Cardiac muscle cell (in vitro differentiated cells and primary cell): ENCODE data around the gene SMAP1. TPM values are rescaled to one million over a fixed set of nuclear protein-coding genes. Genes with fewer than 3 reads are reported as not detected.

Source experiments
- DNase-seq, 2 donors: peaks; one replicate each; pipeline versions ENCODE4 v3.0.0 to v3.0.0-alpha.2; 2010 to 2017; ENCODE audit warnings: low read depth in 1 of 2, low spot score in 1 of 2
- H3K27ac ChIP-seq: fragments of 200-600 bp; sonication (generic); 2 replicates; pipeline ENCODE4 v1.5.1; 2016
- H3K27me3 ChIP-seq: fragments of 200-600 bp; sonication (generic); 2 replicates; pipeline ENCODE4 v1.6.0; 2016; ENCODE audit warnings: control low read depth
- H3K36me3 ChIP-seq: fragments of 200-600 bp; sonication (generic); 2 replicates; pipeline ENCODE4 v1.5.1; 2016; ENCODE audit warnings: control low read depth
- H3K4me1 ChIP-seq: fragments of 200-600 bp; sonication (generic); 2 replicates; pipeline ENCODE4 v1.8.1; 2017; ENCODE audit warnings: low read depth, mild to moderate bottlenecking, mixed run types
- H3K4me3 ChIP-seq: fragments of 200-600 bp; sonication (generic); 2 replicates; pipeline ENCODE4 v1.5.1; 2016; ENCODE audit warnings: mild to moderate bottlenecking
- H3K9me3 ChIP-seq: fragments of 200-600 bp; sonication (generic); 2 replicates; pipeline ENCODE4 v1.5.1; 2017; ENCODE audit warnings: low read depth, mild to moderate bottlenecking, control low read depth
- CTCF ChIP-seq: IDR thresholded peaks from 2 replicates; pipeline ENCODE4 v1.5.1; 2012; ENCODE audit warnings: low read depth, mild to moderate bottlenecking, low read length
- polyA plus RNA-seq: library from polyadenylated mRNA; unstranded; fragments of >200 nt; fragmentation: Nextera tagmentation; extraction: Ambion mirVana; gene quantifications from 2 replicates; pipeline ENCODE4 v1.2.1, GENCODE V29; 2016
- total RNA-seq: library from RNA; depleted of rRNA; stranded (reverse); fragments of >200 nt; gene quantifications from 2 replicates; pipeline ENCODE4 v1.2.3, GENCODE V29; 2016

The SMAP1 gene
- total and polyA plus RNA-seq, 2 experiments from 2014 or later, result 37.7 to 43.1 TPM

- no peak overlapping the region for H3K4me3 ChIP-seq
- no peaks in the 10 kb centered on the region for H3K36me3 ChIP-seq
- no peaks in the 10 kb centered on the region for H3K9me3 ChIP-seq
- no peak for TF ChIP-seq CTCF
- no peak for DNase-seq
- H3K4me1 ChIP-seq, result peaks cover 11% of the 10 kb centered on the region
- H3K27ac ChIP-seq, result no peak overlapping the region
- no peaks in the 10 kb centered on the region for H3K27me3 ChIP-seq
Measured at GRCh38 chr6:70676821-70677220, 9.1 kb downstream of the SMAP1 start.

GRCh38 chr6:70680396-70680795 lies 12.7 kb downstream of the SMAP1 start:
- no peak overlapping the region for H3K27ac ChIP-seq
- H3K27me3 ChIP-seq, result no peaks in the 10 kb centered on the region
- no peak overlapping the region for H3K4me3 ChIP-seq
- peak in 1 of 2 donors; percentile 15 for DNase-seq
- H3K36me3 ChIP-seq, result no peaks in the 10 kb centered on the region
- H3K9me3 ChIP-seq, result no peaks in the 10 kb centered on the region
- peaks cover 9% of the 10 kb centered on the region for H3K4me1 ChIP-seq
- TF ChIP-seq CTCF, result no peak

DNA sequence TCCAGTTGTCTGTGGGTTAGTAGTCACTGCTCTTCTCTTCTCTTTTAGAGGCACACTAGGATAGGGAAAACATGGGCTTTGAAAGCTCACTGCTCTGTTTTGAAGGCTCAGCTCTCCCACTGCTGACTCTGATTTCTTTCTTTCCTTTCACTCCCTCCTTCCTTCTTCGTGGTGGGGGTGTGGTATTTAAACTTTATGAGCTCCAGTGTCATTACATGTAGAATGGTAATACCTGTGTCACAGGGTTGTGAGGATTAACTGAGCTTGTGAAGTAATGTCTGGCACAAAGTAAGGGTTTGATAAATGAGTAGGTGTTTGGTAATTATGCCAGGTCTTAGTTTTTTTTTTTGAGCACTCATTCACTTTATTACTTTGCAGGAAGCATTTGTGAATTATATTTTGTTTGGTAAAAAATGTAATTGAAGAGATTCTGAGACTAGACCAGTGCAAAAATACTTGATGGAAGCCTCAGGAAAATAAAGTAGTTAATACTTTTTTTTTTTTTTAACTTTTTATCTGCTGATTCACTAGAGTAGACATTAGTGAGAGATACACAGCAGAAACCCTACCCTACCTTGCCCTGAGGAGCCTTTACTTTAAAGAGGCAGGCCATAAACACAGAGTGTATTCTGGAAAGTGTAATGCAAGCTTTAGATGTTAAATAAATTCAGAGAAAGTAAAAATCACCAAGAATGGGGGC lies 17.3 kb downstream of the SMAP1 start:
- no peak for TF ChIP-seq CTCF
- H3K27ac ChIP-seq, result peak overlapping the region; percentile 9

GRCh38 chr6:70685494-70686180 lies 18.0 kb downstream of the SMAP1 start:
- Histone ChIP-seq H3K27me3 (no peaks in the 10 kb centered on the region), H3K4me3 (no peak overlapping the region), H3K4me1 (peaks cover 9% of the 10 kb centered on the region), H3K36me3 (no peaks in the 10 kb centered on the region), H3K9me3 (no peaks in the 10 kb centered on the region), H3K27ac (peak overlapping the region; percentile 9)
- DNase-seq, result no peak
- no peak for TF ChIP-seq CTCF

More for the DNA sequence above, 17.3 kb downstream of the SMAP1 start:
- Histone ChIP-seq H3K9me3 (no peaks in the 10 kb centered on the region), H3K4me3 (no peak overlapping the region), H3K36me3 (no peaks in the 10 kb centered on the region), H3K27me3 (no peaks in the 10 kb centered on the region), H3K4me1 (peaks cover 9% of the 10 kb centered on the region)
- no peak for DNase-seq

GRCh38 chr6:70686548-70687133 lies 19.0 kb downstream of the SMAP1 start:
- H3K9me3 ChIP-seq, result no peaks in the 10 kb centered on the region
- no peak overlapping the region for H3K4me3 ChIP-seq
- H3K4me1 ChIP-seq, result peaks cover 9% of the 10 kb centered on the region
- no peaks in the 10 kb centered on the region for H3K27me3 ChIP-seq
- H3K36me3 ChIP-seq, result no peaks in the 10 kb centered on the region
- peak; percentile 50 to 57 for DNase-seq
- no peak overlapping the region for H3K27ac ChIP-seq
- TF ChIP-seq CTCF, result peak; percentile 55
